Mucosa of rectum (tissue), 2 donors: Measurements from ENCODE around the gene HECTD3.
A peak's percentile ranks its signal among the peaks of the same experiment; 100 is the strongest.

ENCODE experiments used
- H3K27ac ChIP-seq, 2 donors: one replicate each; pipeline ENCODE4 v1.7.0; 2013; ENCODE audit warnings: inconsistent platforms in 2 of 2, low read depth in 2 of 2, low read length in 2 of 2
- H3K27me3 ChIP-seq, 2 donors: one replicate each; pipeline ENCODE4 v1.7.0; 2013; ENCODE audit warnings: low read length in 2 of 2; ENCODE audit not compliant: control insufficient read depth in 2 of 2, insufficient read depth in 2 of 2
- H3K36me3 ChIP-seq, 2 donors: one replicate each; pipeline ENCODE4 v1.7.0; 2013; ENCODE audit warnings: low read length in 2 of 2; ENCODE audit not compliant: control insufficient read depth in 2 of 2, insufficient read depth in 2 of 2
- H3K4me1 ChIP-seq, 2 donors: one replicate each; pipeline ENCODE4 v1.7.0; 2013; ENCODE audit warnings: low read length in 2 of 2, mild to moderate bottlenecking in 1 of 2; ENCODE audit not compliant: control insufficient read depth in 2 of 2, insufficient read depth in 2 of 2
- H3K4me3 ChIP-seq, 2 donors: one replicate each; pipeline ENCODE4 v1.7.0; 2013; ENCODE audit warnings: low read length in 2 of 2
- H3K9ac ChIP-seq, 2 donors: one replicate each; pipeline ENCODE4 v1.7.0; 2013; ENCODE audit warnings: low read length in 2 of 2, low read depth in 1 of 2, mild to moderate bottlenecking in 1 of 2
- H3K9me3 ChIP-seq, 2 donors: one replicate each; pipeline ENCODE4 v1.7.0; 2013; ENCODE audit warnings: low read length in 2 of 2; ENCODE audit not compliant: control insufficient read depth in 2 of 2
- donor health status: healthy.
- donor health status: Normal muscosa, but diverticular disease.

HECTD3 gene

DNA sequence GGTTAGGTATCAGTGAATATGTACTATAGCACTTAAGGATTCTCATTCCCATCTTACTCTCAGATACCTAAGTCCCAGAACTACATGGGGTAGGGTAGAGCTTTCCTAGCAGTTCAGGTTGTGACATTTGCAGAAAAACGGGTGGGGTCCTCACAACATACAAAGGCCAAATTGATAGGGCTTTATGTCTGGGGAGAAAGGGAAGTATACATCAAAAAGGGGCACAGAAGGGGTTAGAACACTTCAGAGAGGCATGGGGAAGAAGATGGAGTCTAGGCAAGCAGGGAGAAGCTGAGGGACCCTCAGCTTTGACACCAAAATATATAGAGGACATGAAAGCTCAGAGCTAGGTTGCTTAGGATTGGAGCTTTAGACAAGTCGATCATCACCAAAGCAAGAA, 4.6 kb upstream of the HECTD3 start:
- H3K36me3 ChIP-seq = peaks cover 0 to 10% of the 10 kb centered on the region in 2 donors
- no peak overlapping the region for H3K27ac ChIP-seq
- no peaks in the 10 kb centered on the region for H3K27me3 ChIP-seq
- H3K4me3 ChIP-seq = no peak overlapping the region
- H3K9me3 ChIP-seq = no peaks in the 10 kb centered on the region
- H3K9ac ChIP-seq = no peak overlapping the region
- H3K4me1 ChIP-seq = peaks cover 18% of the 10 kb centered on the region in 2 donors

DNA sequence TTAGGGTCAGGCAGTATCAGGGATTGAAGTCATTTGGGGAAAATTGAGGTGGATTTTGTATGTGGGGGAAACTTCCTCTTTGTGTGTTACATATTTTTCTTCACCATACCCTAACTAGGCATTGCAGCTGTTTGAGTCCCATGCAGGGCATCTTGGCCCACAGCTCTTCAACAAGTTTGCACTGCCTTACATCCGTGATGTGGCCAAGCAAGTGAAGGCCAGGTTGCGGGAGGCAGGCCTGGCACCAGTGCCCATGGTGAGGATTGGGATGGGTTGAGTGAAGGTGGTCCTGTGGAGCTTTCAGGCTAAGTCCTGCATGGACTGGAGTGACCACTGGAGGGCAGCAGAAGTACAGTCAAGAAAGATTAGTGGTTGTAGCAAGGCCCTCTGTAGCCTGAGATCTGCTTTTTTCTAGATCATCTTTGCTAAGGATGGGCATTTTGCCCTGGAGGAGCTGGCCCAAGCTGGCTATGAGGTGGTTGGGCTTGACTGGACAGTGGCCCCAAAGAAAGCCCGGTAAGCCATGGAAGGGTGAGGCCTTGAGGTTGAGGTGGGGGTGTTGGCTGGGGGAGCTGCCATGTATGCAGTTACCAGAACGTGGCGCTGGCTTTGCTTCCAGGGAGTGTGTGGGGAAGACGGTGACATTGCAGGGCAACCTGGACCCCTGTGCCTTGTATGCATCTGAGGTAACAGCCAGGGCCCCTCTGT, 3.4 kb upstream of the HECTD3 start:
- H3K9ac ChIP-seq = no peak overlapping the region
- H3K4me3 ChIP-seq = no peak overlapping the region
- peaks cover 7 to 16% of the 10 kb centered on the region in 2 donors for H3K36me3 ChIP-seq
- H3K4me1 ChIP-seq = peaks cover 27% of the 10 kb centered on the region in 2 donors
- H3K27me3 ChIP-seq = no peaks in the 10 kb centered on the region
- H3K27ac ChIP-seq = no peak overlapping the region
- H3K9me3 ChIP-seq = no peaks in the 10 kb centered on the region

DNA sequence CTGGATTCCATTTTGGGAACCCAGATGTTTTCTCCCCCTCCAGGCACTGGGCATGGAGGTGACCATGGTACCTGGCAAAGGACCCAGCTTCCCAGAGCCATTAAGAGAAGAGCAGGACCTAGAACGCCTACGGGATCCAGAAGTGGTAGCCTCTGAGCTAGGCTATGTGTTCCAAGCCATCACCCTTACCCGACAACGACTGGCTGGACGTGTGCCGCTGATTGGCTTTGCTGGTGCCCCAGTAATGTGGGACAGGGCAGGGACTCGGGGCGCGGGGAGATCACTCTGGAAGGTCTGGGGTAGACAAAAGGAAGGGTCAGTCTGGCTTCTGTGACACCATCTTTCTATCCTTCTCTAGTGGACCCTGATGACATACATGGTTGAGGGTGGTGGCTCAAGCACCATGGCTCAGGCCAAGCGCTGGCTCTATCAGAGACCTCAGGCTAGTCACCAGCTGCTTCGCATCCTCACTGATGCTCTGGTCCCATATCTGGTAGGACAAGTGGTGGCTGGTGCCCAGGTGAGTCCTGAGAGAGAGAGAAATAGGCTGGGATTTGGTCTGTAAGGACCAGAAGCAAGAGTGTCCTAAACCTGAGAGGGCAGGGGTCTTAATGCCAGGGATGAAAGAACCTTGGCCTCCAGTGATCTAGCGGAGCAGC, 2.6 kb upstream of the HECTD3 start:
- Histone ChIP-seq H3K36me3 (peaks cover 15 to 24% of the 10 kb centered on the region in 2 donors), H3K27me3 (no peaks in the 10 kb centered on the region), H3K9me3 (no peaks in the 10 kb centered on the region), H3K9ac (no peak overlapping the region), H3K4me3 (no peak overlapping the region), H3K4me1 (peaks cover 28 to 29% of the 10 kb centered on the region in 2 donors), H3K27ac (no peak overlapping the region)

DNA sequence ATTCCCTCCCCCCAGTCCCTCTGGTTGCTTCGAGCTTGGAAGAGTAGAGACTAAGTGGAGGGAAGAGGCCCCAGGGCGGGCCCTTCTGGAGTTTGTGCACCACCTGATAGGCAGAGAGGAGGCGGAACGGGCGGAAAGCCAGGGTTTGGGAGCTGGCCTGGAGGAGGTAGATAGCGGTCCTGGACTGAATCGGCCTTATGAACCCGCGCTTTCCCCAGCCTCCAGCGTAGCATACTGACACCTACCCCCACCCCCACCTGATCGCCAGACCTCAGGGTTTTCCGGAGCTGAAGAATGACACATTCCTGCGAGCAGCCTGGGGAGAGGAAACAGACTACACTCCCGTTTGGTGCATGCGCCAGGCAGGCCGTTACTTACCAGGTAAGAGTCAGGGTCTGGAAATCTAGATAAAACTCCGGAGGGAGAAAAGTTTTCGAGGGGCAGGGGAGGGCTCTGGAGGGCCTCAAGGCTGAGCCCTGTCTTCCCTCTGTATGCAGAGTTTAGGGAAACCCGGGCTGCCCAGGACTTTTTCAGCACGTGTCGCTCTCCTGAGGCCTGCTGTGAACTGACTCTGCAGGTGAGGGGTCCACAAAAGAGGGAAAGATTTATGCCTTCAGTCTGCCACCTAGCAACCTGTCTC, 1.6 kb upstream of the HECTD3 start:
- H3K36me3 ChIP-seq = peaks cover 24 to 33% of the 10 kb centered on the region in 2 donors
- H3K27ac ChIP-seq = peak overlapping the region; percentile 62 to 80
- H3K4me3 ChIP-seq = peak overlapping the region; percentile 81 to 83
- no peaks in the 10 kb centered on the region for H3K27me3 ChIP-seq
- no peaks in the 10 kb centered on the region for H3K9me3 ChIP-seq
- H3K9ac ChIP-seq = peak overlapping the region; percentile 62 to 78
- peaks cover 28 to 29% of the 10 kb centered on the region in 2 donors for H3K4me1 ChIP-seq

DNA sequence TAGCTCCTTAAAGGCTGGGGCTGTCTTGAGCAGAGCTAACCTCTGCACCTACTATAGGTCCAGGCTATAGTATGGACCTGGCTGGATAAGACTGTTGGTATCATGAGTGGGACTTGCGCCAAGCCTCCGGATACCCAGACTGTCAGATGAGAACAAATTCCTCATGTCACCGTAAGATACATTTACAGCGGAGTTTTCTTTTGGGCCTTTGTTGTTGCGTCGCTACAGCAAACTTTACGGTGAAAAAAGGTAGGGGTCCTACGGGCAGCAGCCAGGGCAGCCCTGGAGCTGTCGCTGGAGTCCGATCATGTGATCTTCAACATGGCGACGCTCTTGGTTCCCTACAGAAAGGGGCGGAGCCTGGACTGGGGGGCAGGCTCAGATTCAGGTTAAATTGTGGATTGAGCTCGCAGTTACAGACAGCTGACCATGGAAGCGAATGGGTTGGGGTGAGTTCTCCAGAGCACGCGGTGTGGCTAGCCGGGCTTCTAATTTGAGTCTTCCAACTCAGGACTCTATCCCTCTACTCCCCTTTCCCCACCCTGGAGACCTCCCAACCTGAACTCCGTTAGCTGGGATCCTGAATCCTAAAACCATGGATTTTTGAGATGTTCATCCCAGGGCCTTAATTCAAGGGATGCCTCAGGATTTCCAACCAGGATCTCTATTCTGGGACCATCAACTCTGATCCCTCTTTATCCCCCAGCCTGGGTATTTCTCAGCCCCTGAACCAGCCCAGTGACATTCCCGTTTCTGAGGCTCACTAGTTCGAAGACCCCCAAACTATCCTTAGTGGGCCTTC, 914 bp upstream of the HECTD3 start, which contains the start of gene UROD:
UROD (plus strand) TSS at position 418 of the 802 bp plus-strand sequence; CDS start at position 430, 12 bp downstream.
- Histone ChIP-seq H3K9ac (peak within 1 kb of the TSS; percentile 78), H3K9me3 (no peaks in the 10 kb centered on the region), H3K4me1 (peaks cover 28 to 29% of the 10 kb centered on the region in 2 donors), H3K36me3 (peaks cover 31 to 40% of the 10 kb centered on the region in 2 donors), H3K27ac (peak within 1 kb of the TSS; percentile 80 to 91), H3K27me3 (no peaks in the 10 kb centered on the region), H3K4me3 (peak within 1 kb of the TSS; percentile 81 to 83)

DNA sequence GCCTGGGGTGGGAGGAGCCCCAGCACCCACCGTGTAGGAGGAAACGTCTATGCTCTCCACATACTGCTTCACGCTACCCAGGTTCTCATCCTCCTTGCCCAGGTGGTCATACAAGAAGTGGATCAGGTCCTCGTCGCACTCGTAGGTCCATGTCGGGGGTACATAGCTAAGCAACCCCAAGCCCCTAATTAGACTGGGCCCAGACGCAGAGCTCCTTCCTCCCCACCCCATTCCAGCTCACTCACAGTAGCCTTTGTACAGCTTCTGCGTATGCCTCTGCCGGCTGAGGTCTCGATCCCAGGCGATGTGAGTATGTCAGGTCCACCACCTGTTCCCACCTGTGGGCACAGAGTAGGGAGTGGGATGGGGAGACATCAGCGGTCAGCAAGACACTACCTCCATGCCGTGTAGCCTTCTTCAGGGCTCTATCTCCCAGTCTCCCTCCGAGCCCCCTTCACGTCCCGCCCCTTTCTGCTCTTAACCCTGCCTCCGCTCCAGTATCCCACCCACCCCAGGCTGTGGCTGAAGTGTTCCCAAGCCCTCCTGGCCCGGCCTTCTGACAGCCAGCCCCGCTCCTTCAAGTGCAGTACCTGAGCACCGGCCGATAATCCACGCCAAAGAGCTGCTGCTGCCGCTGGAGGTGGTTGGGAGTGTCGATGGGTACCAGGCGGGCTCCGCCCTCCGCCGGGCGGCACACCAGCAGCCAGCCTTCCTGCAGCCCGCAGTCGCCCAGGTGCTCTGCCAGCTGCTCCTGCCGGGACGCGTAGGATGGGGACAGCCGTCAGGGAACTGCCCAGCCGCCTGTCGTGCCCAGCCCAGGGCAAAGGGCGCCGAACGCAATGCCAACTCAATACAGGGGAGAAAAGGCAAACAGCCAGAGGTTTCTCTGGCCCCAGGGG, 919 bp downstream of the HECTD3 start:
- Histone ChIP-seq H3K4me1 (peaks cover 28 to 29% of the 10 kb centered on the region in 2 donors), H3K4me3 (peak overlapping the region; percentile 81 to 83), H3K36me3 (peaks cover 48 to 50% of the 10 kb centered on the region in 2 donors), H3K9ac (peak overlapping the region; percentile 77 to 78), H3K9me3 (no peaks in the 10 kb centered on the region), H3K27ac (peak overlapping the region; percentile 80 to 91), H3K27me3 (no peaks in the 10 kb centered on the region)

DNA sequence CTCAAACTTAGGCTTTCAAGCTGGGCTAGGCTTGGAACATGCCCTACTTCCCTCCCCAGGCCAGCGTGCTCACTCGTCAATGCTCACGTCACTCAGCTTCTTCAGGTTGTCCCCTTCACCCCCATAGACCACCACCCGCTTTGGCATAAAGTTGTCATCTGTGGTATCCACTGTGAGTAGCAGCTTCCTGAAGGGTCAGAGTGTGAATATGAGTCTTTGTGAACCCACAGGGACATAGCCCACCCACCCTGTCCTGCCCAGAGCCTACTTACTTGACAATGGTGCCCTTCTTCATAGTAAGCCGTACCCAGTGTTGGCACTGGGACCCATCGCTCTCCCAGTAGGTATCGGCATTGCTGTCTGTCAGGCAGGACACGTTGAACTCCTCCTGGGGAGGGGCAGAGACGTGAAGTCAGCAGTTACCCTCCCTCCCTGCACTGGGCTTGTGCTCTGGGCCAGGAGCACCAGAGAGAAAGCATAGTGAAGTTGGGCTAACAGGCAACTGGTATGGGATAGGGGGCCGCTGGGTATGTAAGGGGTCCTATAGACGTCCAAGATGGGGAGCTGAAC, 1.7 kb downstream of the HECTD3 start:
- peaks cover 28 to 29% of the 10 kb centered on the region in 2 donors for H3K4me1 ChIP-seq
- H3K27ac ChIP-seq = no peak overlapping the region
- no peaks in the 10 kb centered on the region for H3K9me3 ChIP-seq
- H3K27me3 ChIP-seq = no peaks in the 10 kb centered on the region
- H3K9ac ChIP-seq = peak overlapping the region in 1 of 2 donors; percentile 77
- peak overlapping the region; percentile 81 to 83 for H3K4me3 ChIP-seq
- H3K36me3 ChIP-seq = peaks cover 54 to 56% of the 10 kb centered on the region in 2 donors

DNA sequence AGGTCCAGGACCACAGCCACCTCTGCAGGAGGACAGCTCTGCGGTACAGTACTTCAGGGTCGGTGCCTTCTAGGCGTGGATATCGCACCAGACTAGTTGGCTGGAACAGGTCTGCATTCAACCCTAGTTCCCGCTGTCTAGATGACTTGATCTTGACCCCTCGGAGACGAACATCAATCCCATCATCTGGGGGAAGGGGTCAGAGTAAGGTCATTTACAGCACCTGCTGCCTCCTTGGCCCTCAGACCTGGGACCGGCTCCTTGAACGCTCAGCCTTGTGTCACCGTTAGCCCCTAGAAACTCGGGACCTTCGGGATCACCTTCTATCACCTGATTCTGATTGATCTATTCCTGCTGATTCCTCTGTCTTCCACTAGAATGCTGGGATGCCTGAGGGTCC, 2.6 kb downstream of the HECTD3 start:
- Histone ChIP-seq H3K9ac (no peak overlapping the region), H3K4me3 (no peak overlapping the region), H3K27ac (no peak overlapping the region), H3K9me3 (no peaks in the 10 kb centered on the region), H3K4me1 (peaks cover 28 to 29% of the 10 kb centered on the region in 2 donors), H3K27me3 (no peaks in the 10 kb centered on the region), H3K36me3 (peaks cover 62 to 65% of the 10 kb centered on the region in 2 donors)

DNA sequence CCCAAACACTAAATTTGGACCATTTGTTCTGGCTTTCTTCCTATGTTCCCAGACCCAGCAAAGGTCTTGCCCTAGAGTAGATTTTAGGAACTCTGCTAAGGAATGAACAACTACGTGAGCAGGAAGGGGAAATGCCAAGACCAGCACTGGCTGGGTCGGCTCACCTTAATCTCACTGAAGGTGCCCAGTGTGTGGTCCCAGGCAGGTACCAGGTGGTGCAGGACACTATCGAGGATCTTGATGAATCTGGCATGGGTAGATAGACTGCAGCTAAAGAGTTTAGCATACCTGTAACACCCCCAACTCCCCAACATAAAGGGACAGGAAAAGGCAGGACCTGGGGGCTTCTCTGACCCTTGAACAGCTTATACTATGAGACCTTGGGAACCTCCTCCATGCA, 3.0 kb downstream of the HECTD3 start:
- Histone ChIP-seq H3K27ac (no peak overlapping the region), H3K27me3 (no peaks in the 10 kb centered on the region), H3K4me1 (peaks cover 28% of the 10 kb centered on the region in 2 donors), H3K9me3 (no peaks in the 10 kb centered on the region), H3K4me3 (no peak overlapping the region), H3K36me3 (peaks cover 67 to 69% of the 10 kb centered on the region in 2 donors), H3K9ac (no peak overlapping the region)
